Stimulated activated CD8-positive, alpha-beta memory T cell treated with anti-CD3 and anti-CD28 coated beads, Interleukin-2, amount 100 ng/mL, for 1 hour (primary cell): Measurements from ENCODE around the gene TTLL12.

ENCODE experiments used
- DNase-seq, 2 donors: peaks; one replicate each; pipeline ENCODE4 v3.0.0-alpha.2; 2020; ENCODE audit warnings: low read depth in 2 of 2

The TTLL12 gene

DNA sequence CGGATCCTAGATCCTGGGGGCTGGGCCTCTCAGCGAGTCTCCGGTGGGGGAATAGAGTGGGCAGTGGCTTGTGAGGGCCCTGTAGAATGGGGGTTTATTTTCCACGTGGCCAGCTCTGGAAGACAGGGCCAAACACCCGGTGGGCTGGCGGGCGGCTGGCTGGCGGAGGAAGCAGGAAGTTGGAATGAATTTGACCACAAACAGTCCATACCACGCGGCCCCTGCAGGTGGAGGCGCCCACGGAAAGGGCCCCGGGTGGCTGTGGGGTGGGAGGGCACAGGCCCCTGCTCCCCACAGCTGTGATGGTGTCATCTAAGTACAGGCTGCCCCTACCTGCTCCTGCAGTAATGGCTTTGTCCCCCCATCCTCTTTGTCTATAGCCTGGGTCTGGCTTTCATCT is 58.8 kb downstream of the TTLL12 start:
- no peak for DNase-seq

- no peak for DNase-seq
Measured at GRCh38 chr22:43127166-43127908, 59.6 kb downstream of the TTLL12 start.

- no peak for DNase-seq
Measured at GRCh38 chr22:43126501-43127165, 60.3 kb downstream of the TTLL12 start.

GRCh38 chr22:43118953-43119458 is 67.9 kb downstream of the TTLL12 start:
- no peak for DNase-seq

- no peak for DNase-seq
Measured at GRCh38 chr22:43118024-43118849, 68.7 kb downstream of the TTLL12 start.

GRCh38 chr22:43116932-43117331 is 70.0 kb downstream of the TTLL12 start:
- no peak for DNase-seq
